H54 (cell line): ENCODE results near the gene SDR42E2.

Experiments used
- DNase-seq: peaks from one replicate; pipeline ENCODE4 v3.0.0; 2011; ENCODE audit warnings: low spot score, mixed read lengths; ENCODE audit not compliant: insufficient read length
- FAIRE-seq: peaks from 3 replicates; lab custom pipeline; 2011; peaks lifted over from hg19 to GRCh38; lab: Jason Lieb, UNC
- POLR2A ChIP-seq: IDR thresholded peaks from 2 replicates; pipeline ENCODE4 v1.6.1; 2011; ENCODE audit warnings: low read depth, mild to moderate bottlenecking, low read length

SDR42E2 gene

DNA sequence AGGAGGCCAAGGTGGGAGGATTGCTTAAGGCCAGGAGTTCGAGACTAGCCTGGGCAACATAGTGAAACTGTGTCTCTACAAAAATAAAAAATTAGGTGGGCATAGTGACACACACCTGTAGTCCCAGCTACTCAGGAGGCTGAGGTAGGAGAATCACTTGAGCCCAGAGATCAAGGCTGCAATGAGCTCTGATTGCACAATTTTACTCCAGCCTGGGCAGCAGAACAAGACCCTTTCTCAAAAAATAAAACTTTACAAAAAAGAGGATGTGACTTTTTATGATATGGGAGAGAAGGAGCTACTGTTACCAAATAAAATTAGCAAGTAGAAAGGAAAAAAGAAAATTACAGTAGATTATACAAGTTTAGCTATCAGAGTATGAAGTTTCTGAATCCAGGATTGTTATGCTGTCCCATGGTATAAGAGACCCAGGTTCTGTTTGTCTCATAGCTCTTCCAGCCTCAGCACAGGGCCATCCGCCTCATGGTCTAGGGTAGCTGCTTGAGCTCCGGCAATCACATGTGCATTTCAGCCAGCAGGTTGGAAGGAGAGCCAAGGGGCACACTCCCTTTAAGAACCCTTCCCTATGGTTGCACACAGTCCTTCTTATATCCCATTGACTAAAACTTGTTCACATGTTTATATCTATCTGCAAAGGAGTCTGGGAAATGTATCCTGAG lies 57.2 kb downstream of the SDR42E2 start:
- no peak for TF ChIP-seq POLR2A
- DNase-seq (no peak), FAIRE-seq (no peak)

- TF ChIP-seq POLR2A, result no peak
- FAIRE-seq (no peak), DNase-seq (no peak)
These were observed 57.7 kb downstream of the SDR42E2 start for GRCh38 chr16:22220069-22220440.

- DNase-seq (no peak), FAIRE-seq (no peak)
- TF ChIP-seq POLR2A, result no peak
These were observed 58.4 kb downstream of the SDR42E2 start for GRCh38 chr16:22220714-22221113.

DNA sequence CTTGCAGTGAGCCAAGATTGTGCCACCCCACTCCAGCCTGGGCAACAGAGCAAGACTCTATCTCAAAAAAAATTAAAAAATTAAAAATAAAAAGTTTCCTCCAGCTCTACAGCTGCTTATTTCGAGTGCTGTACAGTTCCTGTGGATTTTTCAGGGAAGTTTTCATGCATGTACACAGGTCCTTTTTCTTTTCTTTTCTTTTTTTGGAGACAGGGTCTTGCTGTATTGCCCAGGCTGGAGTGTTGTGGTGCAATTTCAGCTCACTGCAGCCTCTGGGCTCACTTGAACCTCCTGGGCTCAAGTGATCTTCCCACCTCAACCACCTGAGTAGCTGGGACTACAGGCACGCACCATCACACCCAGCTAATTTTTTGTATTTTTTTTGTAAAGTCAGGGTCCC lies 59.7 kb downstream of the SDR42E2 start:
- DNase-seq (no peak), FAIRE-seq (no peak)
- no peak for TF ChIP-seq POLR2A

DNA sequence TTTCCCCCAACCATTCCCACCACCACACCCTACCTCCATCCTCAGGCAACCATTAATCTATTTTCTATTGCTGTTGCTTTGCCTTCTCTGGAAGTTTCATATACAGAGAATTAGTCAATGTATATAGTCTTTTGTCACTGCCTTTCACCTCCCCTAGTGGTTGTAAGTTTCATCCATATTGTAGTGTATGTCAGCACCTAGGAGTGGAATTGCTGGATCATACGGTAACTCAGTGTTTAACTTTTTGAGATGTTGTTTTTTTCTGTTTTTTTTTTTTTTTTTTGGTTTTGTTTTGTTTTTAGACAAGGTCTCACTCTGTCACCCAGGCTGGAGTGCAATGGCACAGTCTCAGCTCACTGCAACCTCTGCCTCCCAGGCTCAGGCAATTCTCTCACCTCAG lies 60.7 kb downstream of the SDR42E2 start:
- no peak for DNase-seq
- FAIRE-seq, result no peak
- no peak for TF ChIP-seq POLR2A

GRCh38 chr16:22225060-22225459 lies 62.8 kb downstream of the SDR42E2 start:
- FAIRE-seq (no peak), DNase-seq (no peak)
- TF ChIP-seq POLR2A, result no peak

GRCh38 chr16:22229889-22230288 lies 67.6 kb downstream of the SDR42E2 start:
- FAIRE-seq, result no peak
- no peak for TF ChIP-seq POLR2A
- no peak for DNase-seq

- peak; percentile 62 for DNase-seq
- no peak for TF ChIP-seq POLR2A
- FAIRE-seq, result peak; percentile 81
These were observed 70.2 kb downstream of the SDR42E2 start for GRCh38 chr16:22232277-22233036.

DNA sequence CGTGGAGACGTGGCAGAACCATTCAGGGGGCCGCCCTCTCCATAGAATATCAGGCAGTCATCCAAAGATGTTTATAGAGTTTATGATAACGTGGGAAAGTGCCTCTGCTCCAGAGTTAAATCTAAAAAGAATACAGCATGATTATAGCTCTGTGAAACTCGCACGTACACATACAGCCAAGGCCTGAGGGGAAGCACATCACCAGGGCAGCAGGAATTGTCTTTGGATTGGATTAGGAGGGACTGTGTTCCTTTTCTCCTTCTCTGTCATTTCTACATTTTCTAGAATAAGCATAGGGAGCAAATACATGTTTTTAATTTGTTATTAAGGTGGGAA lies 70.7 kb downstream of the SDR42E2 start:
- FAIRE-seq, result no peak
- no peak for TF ChIP-seq POLR2A

GRCh38 chr16:22235839-22236745 lies 73.8 kb downstream of the SDR42E2 start:
- DNase-seq (no peak), FAIRE-seq (no peak)
- TF ChIP-seq POLR2A, result no peak

More for the DNA sequence above, 70.7 kb downstream of the SDR42E2 start:
- DNase-seq, result no peak

GRCh38 chr16:22239131-22239805 lies 77.0 kb downstream of the SDR42E2 start:
- FAIRE-seq (no peak), DNase-seq (no peak)
- TF ChIP-seq POLR2A, result no peak

DNA sequence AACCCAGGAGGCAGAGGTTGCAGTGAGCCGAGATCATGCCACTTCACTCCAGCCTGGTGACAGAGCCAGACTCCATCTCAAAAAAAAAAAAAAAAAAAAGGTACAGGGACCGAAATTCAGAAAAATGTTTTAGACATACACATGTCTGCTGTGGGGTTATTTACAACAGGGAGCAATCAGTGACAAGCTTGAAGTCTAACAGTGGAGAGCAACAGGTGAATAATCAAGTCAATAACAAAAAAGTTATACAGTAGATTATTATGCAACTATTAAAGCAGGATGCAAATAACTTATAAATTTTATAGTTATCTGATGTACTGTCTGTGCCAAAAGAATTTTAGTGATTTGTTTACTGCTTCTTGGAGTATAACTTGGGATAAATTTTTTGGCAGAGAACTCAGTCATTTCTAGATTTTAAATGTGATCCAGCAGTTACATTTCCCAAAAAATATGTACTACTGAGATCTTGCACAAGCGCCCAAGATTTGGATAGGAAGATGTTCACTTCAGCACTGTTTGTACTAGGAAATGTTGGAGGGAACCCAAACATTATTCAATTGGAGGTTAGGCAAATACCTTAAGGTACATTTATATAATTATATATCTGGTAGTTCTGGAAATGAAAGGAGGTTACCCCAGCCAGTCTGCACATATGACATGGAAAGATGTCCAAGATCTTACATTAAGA lies 77.9 kb downstream of the SDR42E2 start:
- DNase-seq, result no peak
- no peak for TF ChIP-seq POLR2A
- FAIRE-seq, result no peak
